PC-9 (cell line): ENCODE data around the gene LARP4. TPM values are rescaled to one million over a fixed set of nuclear protein-coding genes. Genes with fewer than 3 reads are reported as not detected.
"Not testable (repeated sequence)": the region's sequence is repeated elsewhere in the genome, so short reads cannot be mapped to it uniquely, and the experiment has no call there.

Experiments used
- BruUV-seq: library from RNA; stranded (reverse); fragments of 400-500 nt; replicated peaks from 2 replicates; lab custom pipeline; 2021; lab: Mats Ljungman, UMichigan
- CTCF ChIA-PET: fragments of 300-600 bp; sonication (Branson Sonifier 250); formaldehyde crosslinking; loops from one replicate; lab custom pipeline; 2022; ENCODE audit warnings: antibody characterized with exemption; lab: Charles Lee
- POLR2A ChIA-PET: fragments of 300-600 bp; sonication (Branson Sonifier 250); formaldehyde crosslinking; loops from one replicate; lab custom pipeline; 2022; ENCODE audit warnings: antibody characterized with exemption; ENCODE audit not compliant: unreplicated experiment; lab: Charles Lee
- DNase-seq, 2 experiments: peaks; one replicate each; pipeline versions ENCODE4 v3.0.0 to v3.0.0-alpha.2; 2015 to 2022; ENCODE audit warnings: mixed read lengths in 1 of 2
- H2AFZ ChIP-seq: fragments of 200-600 bp; sonication (generic); 2 replicates; pipeline ENCODE4 v1.8.1; 2017; ENCODE audit warnings: antibody characterized with exemption
- H3F3A ChIP-seq: fragments of 200-600 bp; sonication (generic); 2 replicates; pipeline ENCODE4 v1.8.1; 2017; ENCODE audit warnings: antibody characterized with exemption, mild to moderate bottlenecking, low read depth; ENCODE audit not compliant: insufficient read depth
- H3K27ac ChIP-seq: fragments of 200-600 bp; sonication (generic); 2 replicates; pipeline ENCODE4 v1.6.1; 2016; ENCODE audit warnings: mixed run types
- H3K27me3 ChIP-seq: fragments of 200-600 bp; sonication (generic); 2 replicates; pipeline ENCODE4 v1.6.1; 2016; ENCODE audit warnings: low read depth, mixed run types; ENCODE audit not compliant: insufficient read depth
- H3K36me3 ChIP-seq: fragments of 200-600 bp; sonication (generic); 2 replicates; pipeline ENCODE4 v1.6.1; 2016; ENCODE audit warnings: low read depth, mixed run types
- H3K4me1 ChIP-seq: fragments of 200-600 bp; sonication (generic); replicated peaks from 2 replicates; pipeline ENCODE4 v1.6.1; 2016; ENCODE audit warnings: mixed run types; ENCODE audit not compliant: insufficient read depth
- H3K4me2 ChIP-seq: fragments of 200-600 bp; sonication (generic); 2 replicates; pipeline ENCODE4 v1.6.1; 2017; ENCODE audit warnings: mixed run types
- H3K4me3 ChIP-seq: fragments of 200-600 bp; sonication (generic); 2 replicates; pipeline ENCODE4 v1.6.1; 2016; ENCODE audit warnings: mixed run types
- H3K79me2 ChIP-seq: fragments of 200-600 bp; sonication (generic); 2 replicates; pipeline ENCODE4 v1.6.1; 2017; ENCODE audit warnings: low read depth, mixed run types
- H3K9me2 ChIP-seq: fragments of 200-600 bp; sonication (generic); 2 replicates; pipeline ENCODE4 v1.8.1; 2017; ENCODE audit warnings: mild to moderate bottlenecking; ENCODE audit not compliant: insufficient read depth
- H3K9me3 ChIP-seq: fragments of 200-600 bp; sonication (generic); 2 replicates; pipeline ENCODE4 v1.8.1; 2016; ENCODE audit warnings: low read depth; ENCODE audit not compliant: insufficient read depth
- H4K20me1 ChIP-seq: fragments of 200-600 bp; sonication (generic); 2 replicates; pipeline ENCODE4 v1.8.1; 2017; ENCODE audit not compliant: insufficient read depth
- EZH2 ChIP-seq: fragments of 200-600 bp; sonication (generic); IDR thresholded peaks from 2 replicates; pipeline ENCODE4 v1.8.0; 2017; ENCODE audit warnings: antibody characterized with exemption, low read depth
- intact Hi-C: fragments of 100-400 bp; cut with micrococcal nuclease; formaldehyde crosslinking; loops from one replicate; pipeline ENCODE4 v1.10.0; 2022; ENCODE audit not compliant: unreplicated experiment
- total RNA-seq: library from RNA; stranded (reverse); gene quantifications from 2 replicates; pipeline ENCODE4 v1.2.3, GENCODE V29; 2021
- TF ChIP-seq, protein P1 (sequence below): fragments of 200-600 bp; sonication (generic); conservative IDR thresholded peaks from 2 replicates; pipeline ENCODE4 v1.6.1; 2017; ENCODE audit warnings: mixed run types, antibody characterized with exemption, mild to moderate bottlenecking, moderate library complexity

The LARP4 gene
- total RNA-seq, 1 experiment from 2014 or later, result 74.2 TPM

DNA sequence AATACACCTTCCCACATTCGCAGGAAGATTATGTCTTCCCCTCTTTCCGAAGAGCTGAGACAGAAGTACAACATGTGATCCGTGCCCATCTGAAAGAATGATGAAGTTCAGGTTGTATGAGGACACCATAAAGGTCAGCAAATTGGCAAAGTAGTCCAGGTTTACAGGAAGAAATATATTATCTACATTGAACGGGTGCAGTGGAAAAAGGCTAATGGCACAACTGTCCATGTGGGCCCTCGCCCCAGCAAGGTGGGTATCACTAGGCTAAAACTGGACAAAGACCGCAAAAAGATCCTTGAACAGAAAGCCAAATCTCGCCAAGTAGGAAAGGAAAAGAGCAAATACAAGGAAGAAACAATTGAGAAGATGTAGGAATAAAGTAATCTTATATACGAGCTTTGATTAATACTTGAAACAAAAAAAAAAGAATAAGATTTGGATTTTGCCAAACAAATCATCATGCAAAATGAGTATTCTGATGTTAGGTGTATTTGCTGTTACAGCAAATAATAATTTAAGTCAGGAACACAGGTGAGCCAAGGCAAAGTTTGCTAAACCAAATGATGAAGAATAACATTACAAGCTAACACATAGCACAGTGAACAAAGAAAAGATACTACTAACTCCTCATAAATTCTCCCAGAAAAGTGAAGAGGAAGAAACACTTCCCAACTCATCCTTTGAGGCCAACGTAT is 34.8 kb upstream of the LARP4 start:
- POLR2A ChIA-PET, result interaction anchor here (0.6 kb wide), 1 partner anchor 336 kb away, joined by 3 read pairs; no protein-coding TSS in a partner anchor
- H2AFZ ChIP-seq, result no peak overlapping the region
- no peaks in the 10 kb centered on the region for H3K4me1 ChIP-seq
- H3K9me2 ChIP-seq, result no peaks in the 10 kb centered on the region
- intact Hi-C loops, result no loop called here
- no peak for TF ChIP-seq EZH2
- TF ChIP-seq, protein P1, sequence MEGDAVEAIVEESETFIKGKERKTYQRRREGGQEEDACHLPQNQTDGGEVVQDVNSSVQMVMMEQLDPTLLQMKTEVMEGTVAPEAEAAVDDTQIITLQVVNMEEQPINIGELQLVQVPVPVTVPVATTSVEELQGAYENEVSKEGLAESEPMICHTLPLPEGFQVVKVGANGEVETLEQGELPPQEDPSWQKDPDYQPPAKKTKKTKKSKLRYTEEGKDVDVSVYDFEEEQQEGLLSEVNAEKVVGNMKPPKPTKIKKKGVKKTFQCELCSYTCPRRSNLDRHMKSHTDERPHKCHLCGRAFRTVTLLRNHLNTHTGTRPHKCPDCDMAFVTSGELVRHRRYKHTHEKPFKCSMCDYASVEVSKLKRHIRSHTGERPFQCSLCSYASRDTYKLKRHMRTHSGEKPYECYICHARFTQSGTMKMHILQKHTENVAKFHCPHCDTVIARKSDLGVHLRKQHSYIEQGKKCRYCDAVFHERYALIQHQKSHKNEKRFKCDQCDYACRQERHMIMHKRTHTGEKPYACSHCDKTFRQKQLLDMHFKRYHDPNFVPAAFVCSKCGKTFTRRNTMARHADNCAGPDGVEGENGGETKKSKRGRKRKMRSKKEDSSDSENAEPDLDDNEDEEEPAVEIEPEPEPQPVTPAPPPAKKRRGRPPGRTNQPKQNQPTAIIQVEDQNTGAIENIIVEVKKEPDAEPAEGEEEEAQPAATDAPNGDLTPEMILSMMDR, result no peak
- H3K27me3 ChIP-seq, result no peaks in the 10 kb centered on the region
- no peak overlapping the region for H3K27ac ChIP-seq
- no TSS peak for BruUV-seq
- no peak overlapping the region for H3K4me2 ChIP-seq
- no peaks in the 10 kb centered on the region for H4K20me1 ChIP-seq
- H3K4me3 ChIP-seq, result no peak overlapping the region
- CTCF ChIA-PET, result no interaction called here
- no peaks in the 10 kb centered on the region for H3K79me2 ChIP-seq
- H3K36me3 ChIP-seq, result no peaks in the 10 kb centered on the region
- no peaks in the 10 kb centered on the region for H3K9me3 ChIP-seq
- DNase-seq, result no peak
- no peaks in the 10 kb centered on the region for H3F3A ChIP-seq

- BruUV-seq, H3K4me2 ChIP-seq, H3K36me3 ChIP-seq, H3K9me3 ChIP-seq, H3F3A ChIP-seq, H4K20me1 ChIP-seq, DNase-seq, H2AFZ ChIP-seq, H3K9me2 ChIP-seq, CTCF ChIA-PET, intact Hi-C loops, H3K27ac ChIP-seq, H3K27me3 ChIP-seq, H3K79me2 ChIP-seq, POLR2A ChIA-PET, H3K4me1 ChIP-seq, H3K4me3 ChIP-seq: not testable (repeated sequence)
Observed at GRCh38 chr12:50370672-50371071, 30.0 kb upstream of the LARP4 start.

DNA sequence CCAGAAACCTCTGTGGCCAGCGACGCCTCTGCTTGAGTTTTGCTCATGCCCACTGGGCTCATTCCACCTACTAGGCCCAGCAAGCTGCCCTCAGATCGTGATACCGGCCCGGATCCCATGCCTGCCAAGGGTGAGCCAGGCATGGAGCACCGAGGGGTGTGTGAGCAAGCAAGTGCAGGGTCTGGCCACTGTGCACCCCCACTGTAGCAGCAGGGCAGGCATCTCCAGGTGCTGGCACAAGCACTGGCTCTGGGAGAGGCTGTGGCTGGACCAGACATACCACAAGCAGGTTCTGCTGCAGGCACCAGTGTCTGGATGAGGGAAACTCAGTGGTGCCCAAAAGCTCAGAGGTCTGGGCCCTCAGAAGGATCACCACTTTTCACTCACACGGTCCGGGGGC is 24.9 kb upstream of the LARP4 start:
- H3K9me3 ChIP-seq, result no peaks in the 10 kb centered on the region
- POLR2A ChIA-PET, result no interaction called here
- TF ChIP-seq EZH2, result no peak
- TF ChIP-seq, protein P1, result no peak
- H4K20me1 ChIP-seq, result no peaks in the 10 kb centered on the region
- no peak overlapping the region for H3K4me2 ChIP-seq
- no peaks in the 10 kb centered on the region for H3K36me3 ChIP-seq
- CTCF ChIA-PET, result no interaction called here
- no peaks in the 10 kb centered on the region for H3K79me2 ChIP-seq
- no peak overlapping the region for H3K27ac ChIP-seq
- H3K4me1 ChIP-seq, result no peaks in the 10 kb centered on the region
- no peak overlapping the region for H3K4me3 ChIP-seq
- BruUV-seq, result no TSS peak
- H3K9me2 ChIP-seq, result no peaks in the 10 kb centered on the region
- intact Hi-C loops, result no loop called here
- no peaks in the 10 kb centered on the region for H3F3A ChIP-seq
- DNase-seq, result no peak
- H3K27me3 ChIP-seq, result no peaks in the 10 kb centered on the region
- H2AFZ ChIP-seq, result no peak overlapping the region
